GM12865 (cell line): ENCODE data around the gene SMTNL2.

Source experiments
- DNase-seq: peaks from one replicate; pipeline ENCODE4 v3.0.0; 2010; ENCODE audit warnings: low read depth
- H3K4me3 ChIP-seq: 2 replicates; pipeline ENCODE4 v1.5.1; 2011; ENCODE audit warnings: mild to moderate bottlenecking, low read depth, low read length, control low read depth
- CTCF ChIP-seq: IDR thresholded peaks from 2 replicates; pipeline ENCODE4 v1.5.1; 2011; ENCODE audit warnings: low read length, control low read depth, low read depth, inconsistent platforms; ENCODE audit not compliant: insufficient read depth; ENCODE audit errors: missing control alignments

Gene SMTNL2

GRCh38 chr17:4542003-4542725 lies 42.2 kb upstream of the SMTNL2 start:
- DNase-seq = no peak
- no peak for TF ChIP-seq CTCF
- no peak overlapping the region for H3K4me3 ChIP-seq

- TF ChIP-seq CTCF = no peak
- H3K4me3 ChIP-seq = no peak overlapping the region
- no peak for DNase-seq
Observed at GRCh38 chr17:4542726-4543191, 41.6 kb upstream of the SMTNL2 start.

- no peak for TF ChIP-seq CTCF
- DNase-seq = no peak
- no peak overlapping the region for H3K4me3 ChIP-seq
Observed at GRCh38 chr17:4543557-4544026, 40.7 kb upstream of the SMTNL2 start.

- H3K4me3 ChIP-seq = no peak overlapping the region
- no peak for TF ChIP-seq CTCF
- DNase-seq = no peak
Observed at GRCh38 chr17:4544135-4544950, 40.0 kb upstream of the SMTNL2 start.

- TF ChIP-seq CTCF = no peak
- no peak overlapping the region for H3K4me3 ChIP-seq
- DNase-seq = no peak
Observed at GRCh38 chr17:4544951-4545216, 39.4 kb upstream of the SMTNL2 start.

GRCh38 chr17:4545217-4545951 lies 38.9 kb upstream of the SMTNL2 start:
- H3K4me3 ChIP-seq = no peak overlapping the region
- DNase-seq = no peak
- TF ChIP-seq CTCF = no peak
